GM12892 (cell line): ENCODE measurements around the gene RNASE12.
A peak's percentile ranks its signal among the peaks of the same experiment; 100 is the strongest.

ENCODE experiments used
- DNase-seq: peaks from one replicate; pipeline ENCODE4 v3.0.0; 2011; ENCODE audit not compliant: insufficient read length
- FAIRE-seq: peaks from 2 replicates; lab custom pipeline; 2011; peaks lifted over from hg19 to GRCh38; lab: Jason Lieb, UNC
- POLR2A ChIP-seq: IDR thresholded peaks from 2 replicates; pipeline ENCODE4 v1.6.1; 2011; ENCODE audit warnings: low read depth, low read length, control low read depth
- POLR2AphosphoS5 ChIP-seq: IDR thresholded peaks from 2 replicates; pipeline ENCODE4 v1.6.1; 2011; ENCODE audit warnings: low read depth, low read length, control low read depth
- TAF1 ChIP-seq: IDR thresholded peaks from 2 replicates; pipeline ENCODE4 v1.6.1; 2011; ENCODE audit warnings: low read depth, mild to moderate bottlenecking, control low read depth, low read length, borderline replicate concordance

Gene RNASE12

GRCh38 chr14:20612403-20612802 lies 21.2 kb upstream of the RNASE12 start:
- FAIRE-seq (peak; percentile 44), DNase-seq (no peak)
- no peak for TF ChIP-seq POLR2AphosphoS5
- TF ChIP-seq POLR2A, result no peak
- no peak for TF ChIP-seq TAF1

- no peak for FAIRE-seq
- no peak for TF ChIP-seq POLR2A
- no peak for TF ChIP-seq TAF1
- TF ChIP-seq POLR2AphosphoS5, result no peak
- no peak for DNase-seq
These were observed 20.1 kb upstream of the RNASE12 start for GRCh38 chr14:20611277-20611676.

GRCh38 chr14:20610002-20610765 lies 19.0 kb upstream of the RNASE12 start:
- TF ChIP-seq POLR2A, result no peak
- TF ChIP-seq TAF1, result no peak
- no peak for TF ChIP-seq POLR2AphosphoS5
- DNase-seq (no peak), FAIRE-seq (no peak)

GRCh38 chr14:20609215-20610001 lies 18.2 kb upstream of the RNASE12 start:
- no peak for DNase-seq
- TF ChIP-seq POLR2A (no peak), TAF1 (no peak), POLR2AphosphoS5 (no peak)
- no peak for FAIRE-seq

- FAIRE-seq (no peak), DNase-seq (no peak)
- TF ChIP-seq POLR2A (no peak), TAF1 (no peak), POLR2AphosphoS5 (no peak)
These were observed 17.4 kb upstream of the RNASE12 start for GRCh38 chr14:20608383-20609110.

GRCh38 chr14:20607617-20608016 lies 16.4 kb upstream of the RNASE12 start:
- DNase-seq, result no peak
- TF ChIP-seq TAF1 (no peak), POLR2A (no peak), POLR2AphosphoS5 (no peak)
- FAIRE-seq, result no peak

- FAIRE-seq (no peak), DNase-seq (no peak)
- TF ChIP-seq POLR2A (no peak), POLR2AphosphoS5 (no peak), TAF1 (no peak)
These were observed 15.7 kb upstream of the RNASE12 start for GRCh38 chr14:20606902-20607242.

- no peak for TF ChIP-seq TAF1
- TF ChIP-seq POLR2AphosphoS5, result no peak
- no peak for TF ChIP-seq POLR2A
- DNase-seq, result no peak
- FAIRE-seq, result no peak
These were observed 15.2 kb upstream of the RNASE12 start for GRCh38 chr14:20606190-20606901.

GRCh38 chr14:20603813-20604690 lies 12.9 kb upstream of the RNASE12 start:
- DNase-seq, result no peak
- no peak for FAIRE-seq
- TF ChIP-seq TAF1 (no peak), POLR2A (no peak), POLR2AphosphoS5 (no peak)

- FAIRE-seq (no peak), DNase-seq (no peak)
- no peak for TF ChIP-seq POLR2A
- TF ChIP-seq TAF1, result no peak
- no peak for TF ChIP-seq POLR2AphosphoS5
These were observed 11.4 kb upstream of the RNASE12 start for GRCh38 chr14:20602583-20602982.
